GM12878 (cell line): Measurements from ENCODE around the gene TSC22D4.

ENCODE experiments used
- BCL11A ChIP-seq: IDR thresholded peaks from 2 replicates; pipeline ENCODE4 v1.6.1; 2011; ENCODE audit warnings: low read depth, low read length
- CTCF ChIP-seq, 3 experiments: IDR thresholded peaks in 2 of 3; conservative IDR thresholded peaks in 1 of 3; 2 replicates each; pipeline ENCODE4 v1.5.1; 2011; ENCODE audit warnings: low read depth in 3 of 3, low read length in 3 of 3, mild to moderate bottlenecking in 3 of 3, control low read depth in 2 of 3, moderate library complexity in 2 of 3, inconsistent platforms in 1 of 3, mixed read lengths in 1 of 3; ENCODE audit not compliant: control insufficient read depth in 2 of 3, insufficient read depth in 1 of 3; ENCODE audit errors: extremely low read depth in 1 of 3
- HCFC1 ChIP-seq: fragments of 150-350 bp; IDR thresholded peaks from 2 replicates; pipeline ENCODE4 v1.6.1; 2014; ENCODE audit warnings: low read length
- JUNB ChIP-seq: IDR thresholded peaks from 2 replicates; pipeline ENCODE4 v1.6.1; 2016; ENCODE audit warnings: antibody characterized with exemption, mild to moderate bottlenecking
- LARP7 ChIP-seq: fragments of 450-650 bp; IDR thresholded peaks from 2 replicates; pipeline ENCODE4 v1.6.1; 2017; ENCODE audit warnings: mild to moderate bottlenecking
- SRF ChIP-seq, 2 experiments: IDR thresholded peaks; 2 replicates each; pipeline ENCODE4 v1.6.1; 2011; ENCODE audit warnings: low read depth in 2 of 2, low read length in 2 of 2, mild to moderate bottlenecking in 1 of 2, moderate library complexity in 1 of 2
- TF ChIP-seq, protein P1 (sequence below): fragments of 450-650 bp; IDR thresholded peaks from 2 replicates; pipeline ENCODE4 v1.6.1; 2014; ENCODE audit warnings: mild to moderate bottlenecking

DNA sequence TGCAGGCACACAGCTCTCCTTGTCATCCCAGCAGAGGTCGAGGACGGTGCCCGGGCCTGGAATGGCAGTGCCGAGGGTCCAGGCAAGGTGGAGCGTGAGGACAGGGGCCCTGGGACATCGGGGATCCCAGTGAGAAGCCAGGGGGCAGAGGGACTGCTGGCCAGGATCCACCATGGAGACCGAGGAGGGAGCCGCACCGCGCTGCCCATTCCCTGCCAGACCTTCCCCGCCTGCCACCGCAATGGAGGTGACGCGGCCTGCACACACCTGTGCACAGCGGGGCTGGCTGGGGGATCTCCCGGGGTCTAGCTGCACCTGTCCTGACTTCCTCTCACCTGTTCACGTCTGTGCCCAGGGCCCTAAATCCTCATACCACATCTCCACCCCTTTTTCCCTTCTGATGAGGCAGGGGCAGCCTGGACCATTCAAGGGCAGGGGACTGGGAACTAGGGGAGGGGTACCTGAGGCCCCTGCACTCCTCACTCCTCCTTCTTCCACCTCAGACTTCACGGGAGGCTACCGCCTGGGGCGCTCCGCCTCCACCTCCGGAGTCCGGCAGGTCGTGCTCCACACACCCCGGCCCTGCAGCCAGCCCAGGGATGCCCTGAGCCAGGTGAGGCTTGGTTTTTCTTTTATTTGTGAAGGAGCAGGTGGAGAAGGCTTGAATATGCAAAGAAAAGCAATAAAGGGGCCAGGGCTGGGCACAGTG lies 11.6 kb upstream of the TSC22D4 start:
- TF ChIP-seq CTCF (IDR thresholded peaks at IDR 0.05 in 2 of 3, conservative IDR thresholded peaks at IDR 0.05 in 1 of 3; ENCODE audit: control insufficient read depth in 2 of 3, extremely low read depth in 1 of 3, insufficient read depth in 1 of 3, low read depth in 3 of 3, low read length in 3 of 3) (no peak), JUNB (no peak), HCFC1 (no peak), LARP7 (no peak), SRF (IDR thresholded peaks at IDR 0.05; ENCODE audit: low read depth in 2 of 2, low read length in 2 of 2) (no peak), BCL11A (no peak)
- TF ChIP-seq, protein P1, sequence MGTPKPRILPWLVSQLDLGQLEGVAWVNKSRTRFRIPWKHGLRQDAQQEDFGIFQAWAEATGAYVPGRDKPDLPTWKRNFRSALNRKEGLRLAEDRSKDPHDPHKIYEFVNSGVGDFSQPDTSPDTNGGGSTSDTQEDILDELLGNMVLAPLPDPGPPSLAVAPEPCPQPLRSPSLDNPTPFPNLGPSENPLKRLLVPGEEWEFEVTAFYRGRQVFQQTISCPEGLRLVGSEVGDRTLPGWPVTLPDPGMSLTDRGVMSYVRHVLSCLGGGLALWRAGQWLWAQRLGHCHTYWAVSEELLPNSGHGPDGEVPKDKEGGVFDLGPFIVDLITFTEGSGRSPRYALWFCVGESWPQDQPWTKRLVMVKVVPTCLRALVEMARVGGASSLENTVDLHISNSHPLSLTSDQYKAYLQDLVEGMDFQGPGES = no peak
